Esophagus squamous epithelium (tissue), 4 donors: ENCODE measurements around the gene SLC35F3.

ENCODE experiments used
- CTCF ChIP-seq, 6 experiments: fragments of 450-650 bp in 4 of 6; fragments of 200-600 bp in 2 of 6; sonication (generic) in 2 of 6; IDR thresholded peaks; one replicate each; pipeline ENCODE4 v1.5.1; 2016 to 2019; ENCODE audit warnings: antibody characterized with exemption in 6 of 6, mild to moderate bottlenecking in 4 of 6, moderate library complexity in 4 of 6
- POLR2A ChIP-seq, 4 donors: fragments of 450-650 bp; IDR thresholded peaks; one replicate each; pipeline ENCODE4 v1.6.1; 2017; ENCODE audit warnings: antibody characterized with exemption in 4 of 4, mild to moderate bottlenecking in 4 of 4, moderate library complexity in 3 of 4

- TF ChIP-seq CTCF (IDR thresholded peaks at IDR 0.05) (no peak), POLR2A (IDR thresholded peaks at IDR 0.05) (no peak)
These were observed 109.7 kb downstream of the SLC35F3 start for GRCh38 chr1:234014208-234014607.
